Measurements from ENCODE around the gene MICAL3.

GRCh38 chr22:17847360-17848078 lies 176.8 kb downstream of the MICAL3 start:
- no peak for TF ChIP-seq CTCF (IDR thresholded peaks at IDR 0.05)
- TF ChIP-seq POLR2A (IDR thresholded peaks at IDR 0.05): no peak
